ENCODE measurements around the gene MDM4. TPM values are rescaled to one million over a fixed set of nuclear protein-coding genes. Genes with fewer than 3 reads are reported as not detected.
"Not testable (repeated sequence)": the region's sequence is repeated elsewhere in the genome, so short reads cannot be mapped to it uniquely, and the experiment has no call there.

MDM4 gene
- total and polyA plus RNA-seq, 7 experiments from 2014 or later: 19.1 to 278 (median 232) TPM

DNA sequence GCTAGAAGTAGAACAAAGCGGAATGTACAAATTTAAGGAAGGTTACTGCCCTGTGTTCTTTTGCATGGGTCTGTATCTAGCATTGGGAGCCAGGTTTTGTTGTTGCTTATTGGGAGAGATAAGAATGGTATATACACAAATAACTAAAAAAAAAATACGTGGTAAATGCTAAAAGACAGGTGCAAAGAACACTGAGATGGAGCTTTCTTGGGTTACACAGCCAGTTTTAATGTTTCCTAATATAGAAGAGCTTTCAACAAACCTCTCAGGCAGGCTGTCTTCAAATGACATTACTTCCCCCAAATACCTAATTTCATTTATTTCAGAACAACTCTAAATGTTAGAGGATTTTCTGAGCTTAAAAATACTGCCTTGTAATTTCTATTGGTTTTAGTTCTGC, 1.4 kb upstream of the MDM4 start:
- no peak for DNase-seq
- ATAC-seq: no peak
- intact Hi-C loops (cut with micrococcal nuclease): loop anchor here (5.0 to 10.0 kb wide), 10 partner anchors 247 to 1230 kb away; partner anchors contain the start of genes SNRPE (in 2 of the 2), DSTYK (in 1 of the 2), ELK4 (in 1 of the 2) and RBBP5 (in 1 of the 2)
- Mint-ChIP-seq H3K4me3 (peak overlapping the region in 9 of 10 donors; percentile 7 to 91 (median 32)), H3K9me3 (peaks cover 0 to 3% (median 0%) of the 10 kb centered on the region in 11 donors), H3K27ac (peak overlapping the region; percentile 58 to 98 (median 83)), H3K27me3 (no peaks in the 10 kb centered on the region), H3K4me1 (peaks cover 19 to 69% (median 58%) of the 10 kb centered on the region in 7 donors), H3K36me3 (peaks cover 0 to 19% (median 5%) of the 10 kb centered on the region in 5 donors)
- Histone ChIP-seq H3K27ac (ENCODE audit: low read depth, low read length) (peak overlapping the region; percentile 84), H3K36me3 (ENCODE audit: control insufficient read depth in 2 of 3, insufficient read depth in 3 of 3, low read length in 3 of 3) (peaks cover 0 to 6% (median 0%) of the 10 kb centered on the region in 3 experiments), H3K4me1 (ENCODE audit: control insufficient read depth in 2 of 2, insufficient read depth in 2 of 2, low read length in 2 of 2) (peaks cover 50 to 57% of the 10 kb centered on the region in 2 donors), H3K27me3 (ENCODE audit: control insufficient read depth in 2 of 2, insufficient read depth in 2 of 2, low read length in 2 of 2) (no peaks in the 10 kb centered on the region), H3K4me3 (ENCODE audit: low read length) (no peak overlapping the region), H3K9me3 (ENCODE audit: control insufficient read depth in 2 of 3, low read length in 3 of 3) (no peaks in the 10 kb centered on the region)
- CTCF ChIA-PET: interaction anchor here (0.7 to 2.8 kb wide), 7 partner anchors 19 to 1186 kb away, joined by 3 to 11 read pairs (median 4); no protein-coding TSS in a partner anchor
- POLR2A ChIA-PET: interaction anchor here (0.6 to 7.4 kb wide), 13 partner anchors 8 to 1224 kb away, joined by 3 to 190 read pairs (median 6); partner anchors contain the start of gene PIK3C2B

DNA sequence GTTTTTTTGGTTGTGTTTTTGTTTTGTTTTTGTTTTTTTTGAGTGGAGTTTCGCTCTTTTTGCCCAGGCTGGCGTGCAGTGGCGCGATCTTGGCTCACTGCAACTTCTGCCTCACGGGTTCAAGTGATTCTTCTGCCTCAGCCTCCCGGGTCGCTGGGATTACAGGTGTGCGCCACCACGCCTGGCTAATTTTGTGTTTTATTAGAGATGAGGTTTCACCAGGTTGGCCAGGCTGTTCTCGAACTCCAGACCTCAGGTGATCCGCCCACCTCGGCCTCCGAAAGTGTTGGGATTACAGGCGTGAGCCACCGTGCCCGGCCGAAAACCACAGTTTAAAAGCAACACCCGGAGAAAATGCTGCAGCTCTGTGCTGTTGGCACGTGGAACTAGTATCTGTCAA, 1.2 kb downstream of the MDM4 start:
- H3K4me1 ChIP-seq (ENCODE audit: control insufficient read depth in 2 of 2, insufficient read depth in 2 of 2, low read length in 2 of 2): peaks cover 63 to 67% of the 10 kb centered on the region in 2 donors
- H3K4me3 ChIP-seq (ENCODE audit: low read length): peak overlapping the region; percentile 91
- Mint-ChIP-seq H3K36me3 (peaks cover 0 to 32% (median 18%) of the 10 kb centered on the region in 5 donors), H3K4me1 (peaks cover 34 to 78% (median 68%) of the 10 kb centered on the region in 7 donors)
- H3K9me3 ChIP-seq (ENCODE audit: control insufficient read depth in 2 of 3, low read length in 3 of 3); DNase-seq; H3K4me3 Mint-ChIP-seq; H3K27ac Mint-ChIP-seq; H3K9me3 Mint-ChIP-seq; H3K27me3 Mint-ChIP-seq; ATAC-seq; H3K36me3 ChIP-seq (ENCODE audit: control insufficient read depth in 2 of 3, insufficient read depth in 3 of 3, low read length in 3 of 3); H3K27me3 ChIP-seq (ENCODE audit: control insufficient read depth in 2 of 2, insufficient read depth in 2 of 2, low read length in 2 of 2): not testable (repeated sequence)
- intact Hi-C loops (cut with micrococcal nuclease): loop anchor here (2.0 to 10.0 kb wide), 12 partner anchors 23 to 1233 kb away; partner anchors contain the start of genes SNRPE (in 2 of the 2), DSTYK (in 1 of the 2), ELK4 (in 1 of the 2) and PIK3C2B (in 1 of the 2)
- CTCF ChIA-PET: interaction anchor here (0.6 to 3.3 kb wide), 5 partner anchors 11 to 1074 kb away, joined by 3 to 14 read pairs (median 4); no protein-coding TSS in a partner anchor
- POLR2A ChIA-PET: interaction anchor here (0.6 to 7.4 kb wide), 10 partner anchors 10 to 110 kb away, joined by 3 to 190 read pairs (median 9); partner anchors contain the start of gene PIK3C2B
- H3K27ac ChIP-seq (ENCODE audit: low read depth, low read length): peak overlapping the region; percentile 95

DNA sequence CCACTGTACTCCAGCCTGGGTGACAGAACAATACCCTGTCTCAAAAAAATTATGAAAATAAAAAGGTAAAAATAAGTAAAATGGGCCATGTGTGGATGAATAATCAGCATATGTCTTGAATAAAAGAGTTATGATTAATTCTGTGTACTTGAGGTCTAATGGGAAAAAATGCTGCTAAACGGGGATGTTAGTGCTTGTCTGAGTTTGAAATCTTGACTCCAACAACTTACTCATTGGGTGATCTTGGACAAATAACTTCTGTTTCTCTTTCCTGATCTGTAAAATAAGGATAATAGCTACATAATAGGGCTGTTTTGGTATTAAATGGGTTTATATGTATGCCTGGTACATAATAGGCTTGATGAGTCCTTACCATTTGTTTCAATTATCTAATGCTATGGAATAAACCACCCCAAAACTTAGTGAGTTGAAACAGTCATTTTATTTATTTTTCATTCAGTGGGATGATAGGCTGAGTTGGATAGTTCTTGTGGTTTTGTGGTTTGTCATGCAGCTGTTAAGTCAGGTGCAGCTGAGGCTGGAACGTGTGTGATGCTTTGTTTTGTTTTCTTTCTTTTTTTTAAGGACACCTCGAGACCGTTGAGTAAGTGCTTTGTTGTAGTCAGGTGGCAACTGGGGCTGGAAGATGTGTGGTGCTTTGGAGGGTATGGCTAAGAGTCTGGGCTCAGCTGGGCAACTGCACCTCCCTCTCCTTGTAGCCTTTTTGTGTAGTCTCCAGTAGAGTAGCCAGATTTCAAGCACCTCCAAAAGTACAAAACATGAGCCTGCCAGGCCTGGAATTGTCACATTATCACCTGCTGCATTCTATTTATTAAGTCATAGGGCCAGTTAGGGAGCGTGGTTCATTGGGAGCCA, 4.9 kb downstream of the MDM4 start:
- no peaks in the 10 kb centered on the region for H3K27me3 ChIP-seq (ENCODE audit: control insufficient read depth in 2 of 2, insufficient read depth in 2 of 2, low read length in 2 of 2)
- Mint-ChIP-seq H3K27ac (peak overlapping the region in 4 of 9 donors; percentile 87 to 95 (median 94)), H3K9me3 (peaks cover 2 to 15% (median 5%) of the 10 kb centered on the region in 11 donors), H3K4me3 (peak overlapping the region in 9 of 10 donors; percentile 49 to 83 (median 78)), H3K4me1 (peaks cover 45 to 79% (median 72%) of the 10 kb centered on the region in 7 donors), H3K27me3 (no peaks in the 10 kb centered on the region), H3K36me3 (peaks cover 6 to 54% (median 34%) of the 10 kb centered on the region in 5 donors)
- DNase-seq: peak in 8 of 9 donors; percentile 53 to 90 (median 86)
- POLR2A ChIA-PET: interaction anchor here (0.6 to 8.4 kb wide), 10 partner anchors 14 to 114 kb away, joined by 3 to 60 read pairs (median 4); partner anchors contain the start of gene PIK3C2B
- peaks cover 0 to 5% (median 0%) of the 10 kb centered on the region in 3 experiments for H3K9me3 ChIP-seq (ENCODE audit: control insufficient read depth in 2 of 3, low read length in 3 of 3)
- peak; percentile 72 for ATAC-seq
- H3K27ac ChIP-seq (ENCODE audit: low read depth, low read length): peak overlapping the region; percentile 70
- CTCF ChIA-PET: interaction anchor here (0.6 to 1.2 kb wide), 5 partner anchors 9 to 773 kb away, joined by 3 to 7 read pairs (median 4); no protein-coding TSS in a partner anchor
- intact Hi-C loops (cut with micrococcal nuclease): loop anchor here (1.0 kb wide), 6 partner anchors 8 to 35 kb away; partner anchors contain the start of gene PIK3C2B (in 1 of the 2)
- H3K4me3 ChIP-seq (ENCODE audit: low read length): peak overlapping the region; percentile 6
- peaks cover 47 to 63% of the 10 kb centered on the region in 2 donors for H3K4me1 ChIP-seq (ENCODE audit: control insufficient read depth in 2 of 2, insufficient read depth in 2 of 2, low read length in 2 of 2)
- H3K36me3 ChIP-seq (ENCODE audit: control insufficient read depth in 2 of 3, insufficient read depth in 3 of 3, low read length in 3 of 3): peaks cover 0 to 18% (median 7%) of the 10 kb centered on the region in 3 experiments

DNA sequence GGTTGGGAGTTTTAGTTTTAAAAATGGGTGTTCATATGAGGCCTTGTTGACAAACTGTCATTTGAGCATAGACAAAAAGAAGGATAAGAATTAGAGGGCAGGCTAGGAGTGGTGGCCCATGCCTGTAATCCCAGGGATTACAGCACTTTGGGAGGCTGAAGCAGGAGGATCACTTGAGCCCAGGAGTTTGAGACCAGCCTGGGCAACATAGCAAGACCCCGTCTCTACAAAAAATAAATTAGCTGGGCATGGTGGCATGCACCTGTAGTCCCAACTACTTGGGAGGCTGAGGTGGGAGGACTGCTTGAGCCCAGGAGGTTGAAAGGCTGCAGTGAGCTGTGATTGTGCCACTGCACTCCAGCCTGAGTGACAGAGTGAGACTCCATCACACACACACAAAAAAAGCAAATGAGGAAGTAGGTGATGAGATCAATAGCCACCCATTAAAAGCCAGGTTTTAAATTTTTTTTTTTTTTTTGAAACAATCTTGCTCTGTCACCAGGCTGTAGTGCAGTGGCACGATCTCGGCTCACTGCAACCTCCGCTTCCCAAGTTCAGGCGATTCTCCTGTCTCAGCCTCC, 5.8 kb downstream of the MDM4 start:
- H3K27me3 Mint-ChIP-seq; H3K9me3 ChIP-seq (ENCODE audit: control insufficient read depth in 2 of 3, low read length in 3 of 3); H3K27me3 ChIP-seq (ENCODE audit: control insufficient read depth in 2 of 2, insufficient read depth in 2 of 2, low read length in 2 of 2); ATAC-seq; H3K4me3 ChIP-seq (ENCODE audit: low read length): not testable (repeated sequence)
- Mint-ChIP-seq H3K36me3 (peaks cover 10 to 57% (median 39%) of the 10 kb centered on the region in 5 donors), H3K4me1 (peaks cover 52 to 87% (median 79%) of the 10 kb centered on the region in 7 donors), H3K27ac (peak overlapping the region in 4 of 9 donors; percentile 62 to 95 (median 92)), H3K9me3 (peaks cover 2 to 15% (median 5%) of the 10 kb centered on the region in 11 donors), H3K4me3 (peak overlapping the region in 9 of 10 donors; percentile 37 to 81 (median 66))
- DNase-seq: peak in 3 of 9 donors; percentile 30 to 40 (median 34)
- Histone ChIP-seq H3K36me3 (ENCODE audit: control insufficient read depth in 2 of 3, insufficient read depth in 3 of 3, low read length in 3 of 3) (peaks cover 0 to 28% (median 11%) of the 10 kb centered on the region in 3 experiments), H3K27ac (ENCODE audit: low read depth, low read length) (peak overlapping the region; percentile 70), H3K4me1 (ENCODE audit: control insufficient read depth in 2 of 2, insufficient read depth in 2 of 2, low read length in 2 of 2) (peaks cover 47 to 69% of the 10 kb centered on the region in 2 donors)
- ChIA-PET POLR2A (interaction anchor here (0.6 to 8.4 kb wide), 9 partner anchors 9 to 562 kb away, joined by 3 to 60 read pairs (median 4); partner anchors contain the start of gene PIK3C2B), CTCF (interaction anchor here (0.6 to 1.2 kb wide), 2 partner anchors 8 to 14 kb away, joined by 4 to 7 read pairs; no protein-coding TSS in a partner anchor)
- intact Hi-C loops (cut with micrococcal nuclease): loop anchor here (1.0 kb wide), 6 partner anchors 9 to 34 kb away; partner anchors contain the start of gene PIK3C2B (in 1 of the 2)

DNA sequence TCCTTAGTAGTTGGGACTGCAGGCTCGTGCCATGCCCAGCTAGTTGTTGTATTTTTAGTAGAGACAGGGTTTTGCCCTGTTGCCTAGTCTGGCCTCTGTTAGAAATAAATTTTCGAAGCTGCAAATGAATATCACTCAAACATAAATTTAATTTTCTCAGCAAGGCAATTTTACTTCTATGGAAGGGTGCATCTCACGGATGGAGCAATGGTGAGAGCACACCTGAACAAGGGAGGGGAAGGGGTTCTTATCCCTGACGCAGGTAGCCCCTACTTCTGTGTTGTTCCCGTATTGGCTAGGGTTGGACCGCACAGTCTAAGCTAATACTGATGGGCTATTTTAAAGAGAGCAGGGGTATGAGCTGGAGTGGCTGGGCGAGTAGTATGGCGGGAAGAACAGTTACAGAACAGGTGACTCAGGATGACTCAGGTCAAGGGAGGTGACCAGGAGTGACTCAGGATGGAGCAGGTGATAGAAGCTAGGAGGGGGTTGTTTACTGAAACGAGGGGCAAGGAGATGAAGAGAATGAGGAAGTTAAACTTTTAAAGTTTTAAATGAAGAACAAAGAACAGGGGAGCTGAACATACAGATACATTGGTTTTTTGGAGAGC, 7.5 kb downstream of the MDM4 start:
- peaks cover 31 to 61% of the 10 kb centered on the region in 2 donors for H3K4me1 ChIP-seq (ENCODE audit: control insufficient read depth in 2 of 2, insufficient read depth in 2 of 2, low read length in 2 of 2)
- no peak overlapping the region for H3K27ac ChIP-seq (ENCODE audit: low read depth, low read length)
- H3K27ac Mint-ChIP-seq: peak overlapping the region; percentile 57 to 84 (median 79)
- peaks cover 7 to 41% (median 19%) of the 10 kb centered on the region in 3 experiments for H3K36me3 ChIP-seq (ENCODE audit: control insufficient read depth in 2 of 3, insufficient read depth in 3 of 3, low read length in 3 of 3)
- no peaks in the 10 kb centered on the region for H3K27me3 ChIP-seq (ENCODE audit: control insufficient read depth in 2 of 2, insufficient read depth in 2 of 2, low read length in 2 of 2)
- H3K4me3 Mint-ChIP-seq: peak overlapping the region; percentile 26 to 75 (median 62)
- H3K36me3 Mint-ChIP-seq: peaks cover 10 to 54% (median 38%) of the 10 kb centered on the region in 5 donors
- DNase-seq: no peak
- CTCF ChIA-PET: interaction anchor here (0.6 to 1.2 kb wide), 4 partner anchors 17 to 113 kb away, joined by 3 to 4 read pairs (median 4); no protein-coding TSS in a partner anchor
- peaks cover 0 to 5% (median 0%) of the 10 kb centered on the region in 3 experiments for H3K9me3 ChIP-seq (ENCODE audit: control insufficient read depth in 2 of 3, low read length in 3 of 3)
- H3K4me1 Mint-ChIP-seq: peaks cover 43 to 83% (median 68%) of the 10 kb centered on the region in 7 donors
- intact Hi-C loops (cut with micrococcal nuclease): no loop called here
- no peaks in the 10 kb centered on the region for H3K27me3 Mint-ChIP-seq
- H3K4me3 ChIP-seq (ENCODE audit: low read length): no peak overlapping the region
- ATAC-seq: no peak
- POLR2A ChIA-PET: interaction anchor here (0.9 to 8.4 kb wide), 5 partner anchors 10 to 35 kb away, joined by 3 to 60 read pairs (median 4); no protein-coding TSS in a partner anchor
- H3K9me3 Mint-ChIP-seq: peaks cover 2 to 15% (median 5%) of the 10 kb centered on the region in 11 donors

All from naive thymus-derived CD4-positive, alpha-beta T cell (primary cell).